NK-92 (cell line): ENCODE data around the gene CPPED1.
"Not testable (repeated sequence)": the region's sequence is repeated elsewhere in the genome, so short reads cannot be mapped to it uniquely, and the experiment has no call there.

Experiments
- DNase-seq: peaks from one replicate; lab custom pipeline; 2025; ENCODE audit not compliant: unreplicated experiment; lab: John Stamatoyannopoulos, UW

The CPPED1 gene

GRCh38 chr16:12803203-12804093, at the start of gene CPPED1:
TSS of gene CPPED1 (minus strand) at chr16:12803887. CDS start at chr16:12803776, 111 bp downstream.
- no peak for DNase-seq

GRCh38 chr16:12850186-12850585, 46.5 kb upstream of the CPPED1 start:
- DNase-seq: no peak

GRCh38 chr16:12846592-12846991, 42.9 kb upstream of the CPPED1 start:
- DNase-seq: no peak

- no peak for DNase-seq
Observed at GRCh38 chr16:12845282-12845681, 41.6 kb upstream of the CPPED1 start.

GRCh38 chr16:12837756-12838155, 34.1 kb upstream of the CPPED1 start:
- DNase-seq: no peak

GRCh38 chr16:12837291-12837690, 33.6 kb upstream of the CPPED1 start:
- no peak for DNase-seq

GRCh38 chr16:12833926-12834325, 30.2 kb upstream of the CPPED1 start:
- no peak for DNase-seq

GRCh38 chr16:12829096-12829888, 25.6 kb upstream of the CPPED1 start:
- DNase-seq: no peak

GRCh38 chr16:12828206-12828605, 24.5 kb upstream of the CPPED1 start:
- DNase-seq: no peak

- no peak for DNase-seq
Observed at GRCh38 chr16:12826559-12826958, 22.9 kb upstream of the CPPED1 start.

- no peak for DNase-seq
Observed at GRCh38 chr16:12819126-12820117, 15.7 kb upstream of the CPPED1 start.

GRCh38 chr16:12818326-12818725, 14.6 kb upstream of the CPPED1 start:
- DNase-seq: no peak

- DNase-seq: not testable (repeated sequence)
Observed at GRCh38 chr16:12816791-12817214, 13.1 kb upstream of the CPPED1 start.

GRCh38 chr16:12815361-12815760, 11.7 kb upstream of the CPPED1 start:
- no peak for DNase-seq

- not testable (repeated sequence) for DNase-seq
Observed at GRCh38 chr16:12813734-12814133, 10.0 kb upstream of the CPPED1 start.

GRCh38 chr16:12813321-12813720, 9.6 kb upstream of the CPPED1 start:
- not testable (repeated sequence) for DNase-seq

- DNase-seq: no peak
Observed at GRCh38 chr16:12811441-12812383, 8.0 kb upstream of the CPPED1 start.

- DNase-seq: no peak
Observed at GRCh38 chr16:12805066-12805465, 1.4 kb upstream of the CPPED1 start.

GRCh38 chr16:12804395-12804794, 708 bp upstream of the CPPED1 start:
- DNase-seq: no peak

GRCh38 chr16:12802661-12803060, 1.0 kb downstream of the CPPED1 start:
- no peak for DNase-seq
